Measurements from ENCODE around the gene DTX2.
"Not testable (repeated sequence)": the region's sequence is repeated elsewhere in the genome, so short reads cannot be mapped to it uniquely, and the experiment has no call there.

Gene DTX2

DNA sequence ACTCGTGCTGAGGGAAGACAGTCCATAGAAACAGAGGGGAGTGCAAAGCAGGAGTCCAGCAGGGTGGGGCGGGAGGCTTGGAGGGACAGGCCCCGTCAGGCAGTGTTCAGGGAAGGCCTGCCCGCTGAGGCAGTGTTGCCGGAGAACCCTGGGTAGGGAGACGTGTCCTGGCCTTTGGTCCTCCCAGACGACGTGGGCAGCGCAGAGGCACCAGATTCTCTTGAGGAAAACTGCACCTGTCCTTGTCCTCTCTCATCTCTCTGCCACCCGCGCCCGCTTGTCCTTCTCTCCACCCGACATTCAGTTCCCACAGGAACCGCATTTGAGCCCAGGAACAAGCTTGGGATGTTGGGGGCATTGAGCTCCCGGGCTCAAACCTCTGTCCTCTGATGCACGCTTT lies 34.2 kb downstream of the DTX2 start:
- not testable (repeated sequence) for DNase-seq

DNA sequence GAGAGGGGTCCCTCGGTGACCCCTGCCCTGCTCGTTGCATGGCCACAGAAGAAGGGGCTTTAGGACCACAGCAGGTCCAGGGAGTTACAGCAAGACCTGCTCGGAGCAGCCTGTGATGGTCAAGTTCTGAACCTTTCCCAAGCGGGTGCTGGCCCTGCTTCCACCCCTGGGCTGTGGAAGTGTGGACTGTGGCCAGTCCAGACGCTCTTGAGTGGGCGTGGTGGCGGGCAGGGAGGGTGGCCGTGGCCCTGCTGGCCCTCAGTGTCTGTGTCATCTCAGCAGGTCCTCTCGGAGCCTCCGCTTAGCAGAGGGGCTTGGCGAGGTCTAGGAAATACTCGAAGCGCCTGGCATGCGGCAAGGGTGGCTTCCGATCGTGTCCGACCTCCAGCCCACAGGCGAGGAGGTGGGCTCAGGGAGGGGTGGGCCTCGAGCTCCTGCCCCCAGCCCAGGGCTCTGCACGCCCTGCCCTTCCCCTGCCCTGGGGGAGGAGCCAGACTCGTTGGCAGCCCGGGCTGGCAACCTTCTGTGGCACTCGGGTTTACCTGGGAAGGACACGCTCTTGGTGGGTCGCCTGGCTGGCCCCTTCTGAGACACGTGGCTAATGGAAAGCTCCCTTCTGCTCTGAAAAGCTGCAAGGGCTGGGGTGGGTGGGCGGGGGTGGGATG lies 36.5 kb downstream of the DTX2 start:
- DNase-seq = not testable (repeated sequence)

DNA sequence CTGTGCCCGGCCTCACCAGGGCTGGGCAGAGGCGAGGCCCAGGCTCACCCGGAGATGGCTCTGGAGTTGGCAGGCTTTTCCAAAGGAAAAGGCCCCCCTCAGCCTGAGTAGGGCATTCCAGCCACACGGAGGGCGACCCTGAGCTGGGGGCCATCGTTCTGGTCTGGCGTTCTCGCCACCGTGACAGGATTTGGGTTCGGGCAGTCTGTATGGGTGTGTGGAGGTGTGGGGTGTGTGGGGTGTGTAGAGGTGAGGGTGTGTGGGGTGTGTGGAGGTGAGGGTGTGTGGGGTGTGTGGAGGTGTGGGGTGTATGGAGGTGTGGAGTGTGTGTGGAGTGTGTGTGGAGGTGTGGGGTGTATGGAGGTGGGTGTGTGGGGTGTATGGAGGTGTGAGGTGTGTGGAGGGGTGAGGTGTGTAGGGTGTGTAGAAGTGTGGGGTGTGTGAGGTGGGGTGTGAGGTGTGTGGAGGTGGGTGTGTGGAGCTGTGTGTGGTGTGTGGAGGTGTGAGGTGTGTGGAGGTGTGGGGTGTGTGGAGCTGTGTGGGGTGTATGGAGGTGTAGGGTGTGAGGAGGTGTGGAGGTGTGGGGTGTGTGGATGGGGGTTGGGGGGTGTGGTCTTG lies 37.2 kb downstream of the DTX2 start:
- DNase-seq = not testable (repeated sequence)

DNA sequence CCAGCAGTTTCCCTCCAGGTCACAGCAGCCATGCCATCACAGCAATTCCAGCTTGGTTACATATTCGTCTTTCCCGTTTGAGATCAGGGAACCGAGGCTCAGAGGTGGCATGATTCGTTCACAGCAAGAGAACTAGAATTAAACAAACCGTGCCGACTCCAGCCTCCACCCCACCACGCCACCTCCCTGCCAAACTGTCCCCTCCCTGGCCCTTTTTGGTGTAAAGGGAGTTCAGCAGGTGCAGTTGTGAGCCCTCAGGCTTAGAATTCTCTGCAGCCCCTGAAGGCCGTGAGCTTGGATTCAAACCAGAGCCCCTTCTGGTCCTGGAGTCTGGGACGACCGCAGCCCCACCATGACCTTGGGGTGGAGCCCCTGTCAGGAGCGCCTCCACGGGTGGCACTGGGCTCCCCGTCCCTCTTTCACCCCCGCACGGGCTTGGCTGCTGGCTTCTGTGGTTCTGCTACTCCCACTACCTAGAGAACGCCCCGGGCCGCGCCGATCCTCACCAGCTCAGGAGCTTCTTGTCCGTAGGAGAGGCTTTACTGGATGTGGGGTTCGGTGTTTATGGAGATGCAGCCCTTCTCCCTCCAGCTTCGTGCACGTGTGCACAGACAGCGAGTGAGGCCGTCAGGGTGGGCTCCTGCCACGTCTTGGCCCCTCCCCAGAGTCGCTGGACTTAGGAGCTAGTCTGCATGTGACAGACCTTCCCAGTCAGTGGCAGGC lies 37.9 kb downstream of the DTX2 start:
- not testable (repeated sequence) for DNase-seq

DNA sequence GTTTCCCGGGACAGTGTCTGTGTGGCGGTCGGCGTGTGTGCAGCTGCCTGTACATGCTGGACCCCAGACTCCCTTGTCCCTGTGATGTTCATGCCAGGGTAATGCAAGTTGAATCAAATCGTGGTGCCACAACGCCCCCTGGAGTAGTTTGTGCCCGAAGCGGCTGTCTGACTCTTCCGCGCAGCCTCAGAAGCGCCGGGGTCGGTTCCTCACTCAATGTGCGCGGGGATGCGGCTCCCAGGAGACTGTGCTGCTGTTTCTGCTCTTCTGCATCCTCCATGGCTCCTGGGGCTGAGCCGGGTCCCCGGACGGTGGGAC lies 38.4 kb downstream of the DTX2 start:
- DNase-seq = not testable (repeated sequence)

DNA sequence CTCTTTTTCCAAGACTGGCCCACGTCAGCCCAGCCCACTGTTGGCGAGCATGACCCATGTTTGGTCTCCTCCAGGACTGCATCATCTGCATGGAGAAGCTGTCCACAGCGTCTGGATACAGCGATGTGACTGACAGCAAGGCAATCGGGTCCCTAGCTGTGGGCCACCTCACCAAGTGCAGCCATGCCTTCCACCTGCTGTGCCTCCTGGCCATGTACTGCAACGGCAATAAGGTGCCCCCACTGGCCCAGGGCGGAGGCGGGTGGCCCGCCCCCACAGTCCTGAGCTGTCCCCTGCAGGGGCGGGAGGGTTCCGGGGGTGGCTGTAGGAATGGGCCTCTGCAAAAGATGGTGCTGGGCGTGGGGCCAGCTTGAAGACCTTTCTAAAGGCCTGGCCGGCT lies 40.7 kb downstream of the DTX2 start:
- not testable (repeated sequence) for DNase-seq

DNA sequence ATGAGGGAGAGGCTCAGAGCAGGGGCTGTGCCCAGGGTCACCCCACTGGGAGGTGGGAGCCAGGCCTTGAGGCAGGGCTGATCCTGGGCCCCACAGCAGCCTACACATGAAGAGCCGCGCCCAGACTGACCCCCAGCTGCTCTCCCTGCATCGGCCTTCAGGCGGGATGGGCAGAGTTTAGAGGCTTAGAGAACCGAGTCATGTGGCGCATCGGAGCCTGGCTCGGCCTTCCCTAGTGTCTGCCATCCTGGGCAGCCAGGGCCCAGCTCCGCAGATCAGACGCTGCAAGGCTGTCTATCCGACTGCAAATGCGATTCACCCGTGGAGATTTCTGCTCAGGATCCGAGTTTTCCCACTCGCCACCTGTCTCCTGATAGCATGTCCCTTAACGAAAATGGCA lies 41.3 kb downstream of the DTX2 start:
- DNase-seq = not testable (repeated sequence)

DNA sequence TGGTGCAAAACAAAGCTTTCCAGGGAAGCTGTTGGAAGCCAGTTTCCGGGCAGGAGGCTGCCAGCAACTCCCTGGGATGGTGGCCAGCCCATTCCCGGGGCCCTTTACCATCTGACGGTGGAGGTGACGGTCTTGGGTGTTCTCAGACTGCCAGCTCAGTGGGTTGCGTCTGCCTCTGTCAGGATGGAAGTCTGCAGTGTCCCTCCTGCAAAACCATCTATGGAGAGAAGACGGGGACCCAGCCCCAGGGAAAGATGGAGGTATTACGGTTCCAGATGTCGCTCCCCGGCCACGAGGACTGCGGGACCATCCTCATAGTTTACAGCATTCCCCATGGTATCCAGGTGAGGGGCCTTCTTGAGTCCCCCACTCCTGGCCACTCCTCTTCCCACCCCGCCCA lies 41.7 kb downstream of the DTX2 start:
- DNase-seq = not testable (repeated sequence)

DNA sequence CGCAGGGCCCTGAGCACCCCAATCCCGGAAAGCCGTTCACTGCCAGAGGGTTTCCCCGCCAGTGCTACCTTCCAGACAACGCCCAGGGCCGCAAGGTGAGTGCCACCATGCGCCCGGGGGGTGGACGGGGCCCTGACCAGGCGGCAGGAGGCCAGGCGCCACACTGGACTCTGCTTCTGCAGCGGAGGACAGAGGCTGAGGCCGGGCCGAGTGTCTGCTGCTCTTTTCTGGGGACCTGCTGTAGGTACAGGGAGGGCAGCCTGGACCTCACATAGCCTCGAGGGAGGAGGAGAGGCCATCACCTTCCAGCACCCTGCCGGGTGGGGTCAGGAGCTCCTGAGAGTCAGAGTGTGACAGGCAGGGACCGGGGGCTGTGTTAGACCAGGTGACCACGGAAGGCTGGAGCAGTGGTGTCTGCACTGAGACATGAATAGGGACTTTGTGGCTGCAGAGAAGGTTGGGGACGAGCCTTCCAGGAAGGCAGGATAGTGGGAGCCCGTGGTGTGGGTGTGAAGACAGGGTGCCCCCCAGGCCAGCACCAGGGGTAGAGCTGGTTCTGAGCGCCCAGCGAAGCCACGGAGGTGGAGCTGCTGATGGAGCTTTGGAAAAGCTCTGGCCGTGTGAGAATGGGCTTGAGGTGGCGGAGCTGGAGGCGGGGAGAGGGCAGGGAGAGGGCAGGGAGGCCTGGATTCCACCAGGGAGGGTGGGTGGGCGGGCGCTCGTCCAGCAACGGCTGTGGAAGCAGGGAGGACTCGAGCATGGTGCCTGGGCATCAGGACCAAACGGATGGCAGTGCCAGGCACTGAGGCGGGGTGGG lies 43.0 kb downstream of the DTX2 start:
- not testable (repeated sequence) for DNase-seq

DNA sequence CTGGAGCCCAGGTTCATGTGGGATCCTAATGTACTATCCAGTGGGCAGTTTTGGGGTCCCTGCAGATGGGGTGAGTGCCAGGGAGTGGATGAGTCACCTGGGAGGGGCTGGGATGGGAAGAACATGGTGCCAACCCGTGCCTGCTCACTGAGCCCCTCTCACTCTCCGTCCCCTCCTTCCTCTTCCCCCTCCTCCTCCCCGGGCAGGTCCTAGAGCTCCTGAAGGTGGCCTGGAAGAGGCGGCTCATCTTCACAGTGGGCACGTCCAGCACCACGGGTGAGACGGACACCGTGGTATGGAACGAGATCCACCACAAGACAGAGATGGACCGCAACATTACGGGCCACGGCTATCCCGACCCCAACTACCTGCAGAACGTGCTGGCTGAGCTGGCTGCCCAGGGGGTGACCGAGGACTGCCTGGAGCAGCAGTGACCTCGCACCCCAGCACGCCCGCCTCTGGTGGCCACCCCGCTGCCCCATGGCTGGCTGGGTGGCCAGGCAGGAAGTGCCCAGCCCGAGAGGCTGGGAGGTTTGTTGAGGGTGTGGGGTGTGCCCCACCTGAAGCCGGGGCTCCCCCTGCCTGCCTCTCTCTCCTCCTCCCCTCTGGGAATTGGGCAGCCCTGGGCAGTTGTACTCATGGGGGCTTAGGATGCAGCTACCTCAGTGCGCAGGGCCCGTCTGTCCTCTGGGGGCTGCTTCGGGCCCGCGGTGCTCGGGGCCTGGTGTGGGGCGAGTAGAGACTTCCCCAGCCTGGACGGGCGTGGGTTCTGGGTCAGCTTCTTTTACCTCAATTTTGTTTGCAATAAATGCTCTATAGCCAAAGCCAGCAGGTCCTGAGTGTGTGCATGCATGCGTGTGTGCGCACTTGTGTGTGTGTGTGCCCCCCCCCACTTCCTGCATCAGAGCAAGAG lies 43.9 kb downstream of the DTX2 start:
- no peak for DNase-seq

DNA sequence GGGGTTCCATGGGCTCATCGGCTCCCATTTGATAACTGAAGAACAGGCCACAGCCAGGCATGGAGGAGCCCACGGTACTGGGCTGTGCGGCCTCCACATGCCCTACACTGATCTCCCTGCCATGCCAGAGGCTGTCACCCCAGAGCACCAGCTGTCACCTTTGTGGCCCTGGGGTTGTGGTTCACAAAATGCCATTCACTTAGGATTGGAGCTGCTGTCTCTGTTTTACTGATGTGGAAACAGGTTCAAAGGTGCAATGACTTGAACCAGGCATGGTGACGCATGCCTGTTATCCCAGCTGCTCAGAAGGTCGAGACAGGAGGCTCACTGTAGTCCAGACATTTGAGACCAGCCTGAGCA lies 44.6 kb downstream of the DTX2 start:
- DNase-seq = no peak

DNA sequence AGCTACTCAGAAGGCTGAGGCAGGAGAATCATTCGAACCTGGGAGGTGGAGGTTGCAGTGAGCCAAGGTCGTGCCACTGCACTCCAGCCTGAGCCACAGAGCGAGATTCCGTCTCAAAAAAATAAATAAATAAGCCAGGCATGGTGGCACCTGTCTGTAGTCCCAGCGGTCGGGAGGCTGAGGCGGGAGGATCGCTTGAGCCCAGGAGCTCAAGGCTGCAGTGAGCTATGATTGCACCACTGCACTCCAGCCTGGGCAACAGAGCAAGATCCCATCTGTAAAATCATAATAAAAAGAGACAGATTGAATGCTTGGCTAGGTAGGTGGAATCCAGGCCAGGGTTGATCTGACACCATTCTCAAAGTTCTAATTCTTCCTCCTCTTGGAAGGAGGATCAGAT lies 45.1 kb downstream of the DTX2 start:
- DNase-seq = not testable (repeated sequence)

DNA sequence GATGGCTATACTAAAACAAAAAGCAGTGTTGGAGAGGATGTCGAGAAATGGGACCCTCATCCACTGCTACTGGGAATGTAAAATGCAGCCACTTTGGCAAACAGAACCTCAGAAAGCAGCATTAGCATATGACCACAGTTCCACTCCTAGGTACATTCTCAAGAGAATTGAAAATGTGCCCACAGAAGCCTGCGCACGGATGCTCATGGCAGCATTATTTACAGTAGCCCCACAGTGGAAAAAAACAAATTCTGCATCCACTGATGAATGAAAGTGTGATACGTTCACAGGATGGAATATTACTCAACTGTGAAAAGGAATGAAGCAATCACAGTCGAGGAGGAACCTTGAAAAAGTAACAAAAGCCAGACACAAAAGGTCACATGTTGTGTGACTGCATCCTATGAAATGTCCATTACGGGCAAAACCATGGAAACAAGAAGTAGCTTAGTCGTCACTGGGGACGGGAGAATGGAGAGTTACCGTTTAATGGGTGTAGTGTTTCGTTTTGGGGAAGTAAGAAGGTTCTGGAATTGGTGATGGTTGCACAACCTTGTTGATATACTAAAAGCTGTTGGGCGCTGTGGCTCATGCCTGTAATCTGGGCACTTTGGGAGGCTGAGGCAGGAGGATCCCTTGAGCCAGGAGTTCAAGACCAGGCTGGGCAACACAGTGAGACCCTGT lies 46.4 kb downstream of the DTX2 start:
- peak; percentile 30 for DNase-seq

DNA sequence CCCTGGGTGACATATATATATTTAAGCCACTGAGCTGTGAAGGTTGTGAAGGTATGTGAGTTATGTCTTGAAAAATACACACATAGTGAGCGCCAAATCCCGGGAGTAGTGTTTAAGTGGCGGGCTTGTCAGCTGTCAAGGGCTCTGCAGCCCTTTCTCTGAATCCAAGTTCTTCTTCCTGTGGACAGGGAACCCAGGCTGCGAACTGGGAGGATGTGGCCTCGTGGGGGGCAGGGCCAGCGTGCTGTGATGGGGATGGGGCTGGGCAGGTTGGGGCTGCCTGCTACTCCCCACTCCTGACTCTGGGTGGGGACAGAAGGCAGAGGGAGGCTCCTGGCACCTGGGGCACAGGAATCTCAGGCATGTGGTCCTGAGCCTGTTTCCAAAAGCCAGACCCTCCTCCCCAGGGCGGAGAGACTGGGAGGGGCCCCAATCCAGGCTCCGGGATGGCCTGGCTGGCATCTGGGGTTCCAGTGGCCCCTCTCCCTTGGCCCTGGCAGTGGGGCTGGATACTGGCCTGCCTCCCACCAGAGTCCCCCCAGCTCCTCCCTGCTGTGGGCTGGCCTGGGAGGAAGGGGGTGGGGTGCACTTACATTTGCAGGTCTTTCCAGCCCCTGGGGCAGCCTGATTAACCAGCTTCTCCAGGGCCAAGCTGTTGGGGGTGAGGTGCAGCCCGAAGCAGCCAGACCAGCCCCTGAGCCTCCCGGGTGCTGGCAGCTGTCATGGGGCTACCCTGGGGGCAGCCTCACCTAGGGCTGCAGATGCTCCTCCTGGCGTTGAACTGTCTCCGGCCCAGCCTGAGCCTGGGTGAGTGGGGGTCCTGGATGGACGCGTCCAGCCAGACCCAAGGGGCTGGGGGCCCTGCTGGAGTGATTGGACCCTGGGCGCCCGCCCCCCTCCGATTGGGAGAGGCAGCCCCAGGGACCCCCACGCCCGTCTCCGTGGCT lies 48.7 kb downstream of the DTX2 start, which contains the start of gene UPK3B:
TSS of gene UPK3B (plus strand) at position 622 of the 947 bp plus-strand sequence. CDS start at position 723, 101 bp downstream.
- no peak for DNase-seq

DNA sequence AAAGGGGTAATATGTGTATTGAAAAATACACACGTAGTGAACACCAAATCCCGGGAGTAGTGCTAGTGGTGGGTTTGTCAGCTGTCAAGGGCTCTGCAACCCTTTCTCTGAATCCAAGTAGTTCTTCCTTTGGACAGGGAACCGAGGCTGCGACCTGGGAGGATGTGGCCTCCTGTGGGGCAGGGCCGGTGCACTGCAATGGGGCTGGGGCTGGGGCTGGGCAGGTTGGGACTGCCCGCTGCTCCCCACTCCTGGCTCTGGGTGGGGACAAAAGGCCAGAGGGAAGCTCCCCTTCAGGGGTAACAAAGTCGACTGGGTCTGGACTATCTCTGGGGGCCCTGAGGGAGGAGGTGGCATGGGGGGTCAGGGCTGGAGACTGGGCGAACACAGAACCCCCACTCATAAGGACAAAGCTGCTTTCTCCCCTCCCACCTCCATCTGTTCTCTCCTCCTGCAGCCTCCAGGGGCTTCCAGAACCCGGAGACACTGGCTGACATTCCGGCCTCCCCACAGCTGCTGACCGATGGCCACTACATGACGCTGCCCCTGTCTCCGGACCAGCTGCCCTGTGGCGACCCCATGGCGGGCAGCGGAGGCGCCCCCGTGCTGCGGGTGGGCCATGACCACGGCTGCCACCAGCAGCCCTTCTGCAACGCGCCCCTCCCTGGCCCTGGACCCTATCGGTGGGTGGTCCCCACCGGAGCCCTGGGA lies 49.8 kb downstream of the DTX2 start:
- DNase-seq = not testable (repeated sequence)

DNA sequence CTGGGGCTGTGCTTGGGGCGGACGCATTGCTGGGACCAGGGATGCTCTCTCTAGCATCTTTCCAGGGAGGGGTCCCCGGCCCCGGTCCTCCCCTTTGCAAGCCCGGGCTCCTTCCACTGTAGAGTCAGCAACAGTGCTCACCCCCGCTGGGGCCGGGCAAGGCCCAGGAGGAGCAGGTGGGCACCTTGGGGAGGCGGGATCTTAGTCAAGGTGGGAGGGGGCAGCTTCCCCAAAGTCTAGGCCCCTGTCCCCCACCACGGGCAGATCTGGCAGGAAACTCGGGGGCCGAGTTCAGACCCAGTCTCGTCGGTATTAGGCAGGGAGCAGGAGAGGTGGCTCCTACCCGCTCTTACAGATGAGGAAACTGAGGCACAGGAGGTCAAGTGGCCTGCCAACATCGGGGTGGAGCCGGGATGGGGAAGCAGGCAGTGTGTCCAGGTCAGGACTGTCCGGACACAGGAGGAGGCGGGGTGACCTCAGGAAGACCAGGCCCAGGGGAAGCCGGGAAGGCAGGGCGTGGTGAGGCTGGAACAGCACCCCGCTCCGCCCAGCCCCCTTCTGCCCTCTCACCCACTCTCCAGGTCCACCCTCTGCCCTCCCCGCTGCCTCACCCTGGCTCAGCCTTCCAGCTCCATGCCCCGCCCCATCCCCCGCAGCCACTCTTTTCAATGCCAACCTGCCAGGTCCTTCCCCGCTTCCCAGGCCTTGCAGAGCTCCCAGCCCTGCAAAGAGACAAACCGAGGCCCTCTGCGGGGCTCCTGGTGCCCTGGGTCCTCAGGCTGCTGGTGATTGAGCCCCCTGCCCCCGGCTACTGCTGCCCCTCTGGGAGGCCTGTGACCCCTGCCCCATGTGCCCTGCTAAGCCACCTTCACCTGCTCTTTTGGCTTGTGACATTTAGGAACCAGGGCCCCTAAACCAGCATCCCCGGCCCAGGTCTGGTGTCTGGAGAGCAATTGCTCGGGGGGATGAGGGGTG lies 50.7 kb downstream of the DTX2 start:
- not testable (repeated sequence) for DNase-seq

DNA sequence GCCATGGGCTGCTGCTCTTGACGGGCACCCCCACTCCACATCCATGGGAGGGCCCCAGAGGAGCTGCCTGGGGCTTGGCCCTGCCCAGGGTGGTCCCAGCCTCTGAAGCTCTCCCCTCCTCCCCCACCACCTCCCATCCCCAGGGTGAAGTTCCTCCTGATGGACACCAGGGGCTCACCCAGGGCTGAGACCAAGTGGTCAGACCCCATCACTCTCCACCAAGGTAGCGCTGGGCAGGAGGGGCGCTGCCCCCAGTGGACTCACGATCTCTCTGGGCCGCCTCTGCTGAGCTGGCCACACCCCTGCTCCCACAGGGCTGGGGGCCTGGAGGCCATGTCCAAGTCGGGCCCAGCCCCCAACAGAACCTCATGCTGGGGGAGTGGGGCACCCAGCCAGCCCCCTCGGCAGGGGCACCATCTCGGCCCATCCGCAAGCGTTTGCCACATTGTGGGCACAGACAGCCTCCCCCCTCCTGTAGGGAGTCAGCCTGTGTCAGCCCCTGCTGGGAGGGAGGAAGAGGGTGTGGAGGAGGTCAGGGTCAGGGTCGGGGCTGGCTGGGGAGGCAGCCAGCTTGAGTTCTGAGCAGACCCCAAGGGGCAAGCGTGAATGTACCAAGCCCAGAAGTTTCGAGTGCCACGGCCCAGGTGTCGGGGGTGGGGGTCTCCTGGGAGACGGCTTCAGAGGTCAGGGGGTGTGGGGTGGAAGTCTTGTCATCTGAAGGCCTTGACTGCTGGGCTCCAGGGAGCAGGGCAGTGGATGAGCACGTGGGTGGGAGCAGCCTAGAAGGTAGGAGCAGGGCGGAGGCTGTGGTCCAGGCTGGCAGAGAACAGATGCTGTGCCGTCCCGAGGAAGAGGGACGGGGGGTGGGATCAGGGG lies 51.7 kb downstream of the DTX2 start:
- no peak for DNase-seq

All from CD4-positive, alpha-beta T cell treated with Interleukin-21 for 1 hour (primary cell).